Thymus (tissue), 11 donors: Measurements from ENCODE around the gene ANKRD65. TPM values are rescaled to one million over a fixed set of nuclear protein-coding genes. Genes with fewer than 3 reads are reported as not detected.

ENCODE experiments used
- DNase-seq, 9 donors: peaks; one replicate each; pipeline ENCODE4 v3.0.0-alpha.2; 2013; ENCODE audit warnings: low spot score in 9 of 9, low read depth in 6 of 9, missing footprints in 1 of 9
- H3K27ac ChIP-seq, 2 donors: one replicate each; pipeline ENCODE4 v1.5.1; 2013; ENCODE audit warnings: control low read depth in 1 of 2, low read depth in 1 of 2, low read length in 1 of 2, mild to moderate bottlenecking in 1 of 2, moderate library complexity in 1 of 2
- H3K27me3 ChIP-seq, 2 donors: one replicate each; pipeline ENCODE4 v1.5.1; 2013; ENCODE audit warnings: low read length in 1 of 2; ENCODE audit not compliant: control insufficient read depth in 2 of 2, insufficient read depth in 1 of 2
- H3K36me3 ChIP-seq, 2 donors: one replicate each; pipeline ENCODE4 v1.5.1; 2013; ENCODE audit warnings: low read length in 1 of 2, mild to moderate bottlenecking in 1 of 2, moderate library complexity in 1 of 2; ENCODE audit not compliant: control insufficient read depth in 2 of 2, insufficient read depth in 2 of 2
- H3K4me1 ChIP-seq, 2 donors: one replicate each; pipeline ENCODE4 v1.5.1; 2013; ENCODE audit warnings: low read length in 2 of 2; ENCODE audit not compliant: control insufficient read depth in 2 of 2, insufficient read depth in 2 of 2
- H3K4me3 ChIP-seq, 2 donors: one replicate each; pipeline ENCODE4 v1.5.1; 2013; ENCODE audit warnings: low read length in 2 of 2, control low read depth in 1 of 2, mild to moderate bottlenecking in 1 of 2
- H3K9me3 ChIP-seq, 2 donors: one replicate each; pipeline ENCODE4 v1.5.1; 2013; ENCODE audit warnings: low read length in 1 of 2, mild to moderate bottlenecking in 1 of 2; ENCODE audit not compliant: control insufficient read depth in 2 of 2, insufficient read depth in 1 of 2
- WGBS: extraction: QIAGEN DNeasy Blood & Tissue Kit; methylation state at CpG from one replicate; pipeline ENCODE4 v1.1.7; 2013; 5-methylcytosine and 5-hydroxymethylcytosine counted together
- polyA plus RNA-seq: library from polyadenylated mRNA; stranded (reverse); fragments of 200-250 nt; gene quantifications from one replicate; pipeline ENCODE4 v1.2.3, GENCODE V29; 2013
- total RNA-seq: library from RNA; stranded (reverse); fragments of 120-200 nt; gene quantifications from one replicate; pipeline ENCODE4 v1.2.4, GENCODE V29; 2013
- donor health status: healthy.

The ANKRD65 gene
- total and polyA plus RNA-seq, 2 donors, result 7.9 to 16.0 TPM

DNA sequence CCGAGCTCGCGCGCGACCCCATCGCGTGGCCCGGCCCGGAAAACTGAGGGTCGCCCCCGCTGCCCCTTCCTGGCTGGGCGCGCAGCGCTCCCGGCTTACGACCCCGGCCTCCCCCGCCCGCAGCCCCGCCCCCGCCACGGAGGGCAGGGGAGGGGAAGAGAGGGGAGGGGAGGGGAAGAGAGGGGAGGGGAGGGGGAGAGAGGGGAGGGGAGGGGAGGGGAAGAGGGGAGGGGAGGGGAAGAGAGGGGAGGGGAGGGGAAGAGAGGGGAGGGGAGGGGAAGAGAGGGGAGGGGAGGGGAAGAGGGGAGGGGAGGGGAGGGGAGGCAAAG lies 6.7 kb upstream of the ANKRD65 start:
- 4% methylated on average over 22 of the region's 22 CpGs for WGBS
- Histone ChIP-seq H3K36me3 (no peaks in the 10 kb centered on the region), H3K9me3 (peaks cover 1 to 4% of the 10 kb centered on the region in 2 donors), H3K4me1 (peaks cover 8 to 28% of the 10 kb centered on the region in 2 donors), H3K27ac (no peak overlapping the region), H3K27me3 (peaks cover 0 to 75% of the 10 kb centered on the region in 2 donors), H3K4me3 (peak overlapping the region in 1 of 2 donors; percentile 32)
- no peak for DNase-seq

DNA sequence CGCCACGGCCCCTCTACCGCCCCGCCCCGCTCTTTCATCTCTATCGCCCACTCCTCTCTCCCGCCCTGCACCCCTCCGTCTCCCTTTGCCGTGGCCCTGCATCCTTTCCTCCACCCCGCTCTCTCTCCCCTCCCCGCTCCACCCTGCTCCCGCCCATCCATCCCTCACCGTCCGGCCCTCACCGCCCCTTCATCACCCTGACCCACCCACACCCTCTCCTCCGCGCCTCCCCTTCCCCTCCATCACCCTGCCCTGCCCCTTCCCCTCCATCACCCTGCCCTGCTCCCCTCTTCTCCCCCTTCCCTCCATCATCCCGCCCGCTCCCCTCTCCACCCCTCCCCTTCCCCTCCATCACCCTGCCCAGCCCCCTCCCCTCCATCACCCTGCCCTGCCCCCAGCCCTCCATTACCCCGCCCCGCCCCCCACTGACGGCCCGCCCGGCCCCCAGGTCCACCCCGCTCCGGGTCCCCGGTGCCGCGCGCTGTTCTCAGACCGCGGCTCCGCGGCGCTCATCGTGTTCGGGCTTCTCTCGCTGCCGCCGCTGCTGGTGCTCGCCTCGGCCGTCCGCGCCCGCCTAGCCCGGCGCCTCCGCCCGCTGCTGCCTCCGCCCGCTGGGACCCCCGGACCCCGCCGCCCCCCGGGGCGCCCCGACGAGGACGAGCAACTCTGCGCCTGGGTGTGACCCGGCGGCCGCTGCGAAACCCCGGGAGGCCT lies 6.2 kb upstream of the ANKRD65 start:
- H3K4me3 ChIP-seq, result peak overlapping the region in 1 of 2 donors; percentile 32
- H3K9me3 ChIP-seq, result peaks cover 1 to 4% of the 10 kb centered on the region in 2 donors
- no peak overlapping the region for H3K27ac ChIP-seq
- no peak for DNase-seq
- no peaks in the 10 kb centered on the region for H3K36me3 ChIP-seq
- WGBS, result 8% methylated on average over 66 of the region's 66 CpGs
- peaks cover 8 to 33% of the 10 kb centered on the region in 2 donors for H3K4me1 ChIP-seq
- H3K27me3 ChIP-seq, result peaks cover 3 to 75% of the 10 kb centered on the region in 2 donors

DNA sequence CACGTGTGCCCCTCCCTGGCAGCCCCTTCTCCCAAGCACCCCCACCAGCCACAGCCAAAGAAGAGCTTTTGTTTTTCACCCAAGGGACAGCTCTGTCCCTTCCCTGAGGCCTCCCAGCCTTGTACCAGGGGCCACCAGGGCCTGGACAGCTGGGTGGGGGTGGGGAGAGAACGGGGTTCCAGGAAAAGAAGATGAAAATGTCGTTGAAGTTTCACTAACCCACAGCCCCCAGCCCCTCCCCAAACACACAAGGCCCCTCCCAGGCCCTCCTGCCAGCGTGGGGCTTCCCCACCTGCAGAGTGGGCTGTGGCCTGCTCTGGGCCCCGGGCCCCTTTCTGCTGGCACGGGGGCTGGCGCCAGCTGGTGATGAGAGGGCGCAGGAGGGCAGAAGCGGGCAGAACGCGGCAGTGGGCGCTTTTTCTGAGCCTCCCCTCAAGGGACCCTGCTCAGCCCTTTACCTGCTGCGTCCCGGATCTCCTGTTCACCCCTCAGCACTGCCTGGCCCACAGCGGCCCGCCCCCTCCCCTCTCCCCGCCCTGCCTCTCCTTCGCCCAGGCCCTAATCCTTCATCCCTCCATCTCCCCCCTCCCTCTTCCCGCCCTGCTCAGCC lies 5.5 kb upstream of the ANKRD65 start:
- Histone ChIP-seq H3K4me3 (no peak overlapping the region), H3K9me3 (peaks cover 1 to 4% of the 10 kb centered on the region in 2 donors), H3K36me3 (no peaks in the 10 kb centered on the region), H3K27me3 (peaks cover 3 to 75% of the 10 kb centered on the region in 2 donors), H3K27ac (peak overlapping the region in 1 of 2 donors; percentile 18), H3K4me1 (peaks cover 8 to 30% of the 10 kb centered on the region in 2 donors)
- DNase-seq, result peak in 1 of 9 donors; percentile 55
- WGBS, result 14% methylated on average over 19 of the region's 19 CpGs

DNA sequence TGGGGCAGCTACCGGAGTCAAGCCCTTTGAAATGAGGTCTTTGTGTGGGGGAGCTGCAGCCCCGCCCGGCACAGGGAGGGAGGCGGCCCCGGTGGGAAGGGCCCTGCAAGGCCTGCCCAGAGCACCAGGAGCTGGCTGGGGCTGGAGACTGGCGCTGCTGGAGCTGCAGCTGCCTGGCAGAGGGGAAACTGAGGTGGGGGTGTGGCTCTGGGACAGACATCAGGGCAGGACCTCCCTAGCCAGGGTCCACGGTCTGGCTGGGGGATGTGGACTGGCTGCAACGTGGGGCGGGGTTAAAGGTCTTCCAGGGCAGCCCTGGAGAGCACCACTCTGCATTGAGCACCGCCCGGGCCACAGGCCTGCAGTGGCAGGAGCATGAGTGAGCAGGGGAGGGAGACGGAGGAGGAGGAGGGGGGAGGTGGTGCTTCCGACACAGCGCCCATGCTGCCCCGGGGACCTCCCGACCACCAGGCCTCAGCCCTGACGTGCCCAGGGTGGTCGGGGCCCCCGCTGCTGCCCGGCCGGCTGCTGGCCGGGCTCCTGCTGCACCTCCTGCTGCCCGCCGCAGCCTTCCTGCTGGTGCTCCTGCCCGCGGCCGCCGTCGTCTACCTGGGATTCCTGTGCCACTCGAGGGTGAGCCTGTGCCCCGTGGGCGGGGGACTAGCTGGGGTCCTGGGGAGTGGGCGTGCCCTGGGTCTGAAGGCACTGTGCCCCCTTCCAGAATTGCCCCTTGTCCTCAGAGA lies 4.8 kb upstream of the ANKRD65 start:
- peaks cover 6 to 76% of the 10 kb centered on the region in 2 donors for H3K27me3 ChIP-seq
- 47% methylated on average over 33 of the region's 33 CpGs for WGBS

GRCh38 chr1:1425426-1425752 lies 4.3 kb upstream of the ANKRD65 start:
- no peak for DNase-seq
- H3K27ac ChIP-seq, result no peak overlapping the region
- H3K4me3 ChIP-seq, result no peak overlapping the region
- no peaks in the 10 kb centered on the region for H3K36me3 ChIP-seq
- H3K9me3 ChIP-seq, result peaks cover 1 to 4% of the 10 kb centered on the region in 2 donors
- H3K4me1 ChIP-seq, result peaks cover 8 to 33% of the 10 kb centered on the region in 2 donors
- peaks cover 12 to 76% of the 10 kb centered on the region in 2 donors for H3K27me3 ChIP-seq
- 85% methylated on average over 12 of the region's 12 CpGs for WGBS

More for the DNA sequence above, 4.8 kb upstream of the ANKRD65 start:
- H3K27ac ChIP-seq, result no peak overlapping the region
- DNase-seq, result peak in 1 of 9 donors; percentile 31
- no peaks in the 10 kb centered on the region for H3K36me3 ChIP-seq
- peaks cover 8 to 36% of the 10 kb centered on the region in 2 donors for H3K4me1 ChIP-seq
- H3K9me3 ChIP-seq, result peaks cover 1 to 4% of the 10 kb centered on the region in 2 donors
- H3K4me3 ChIP-seq, result no peak overlapping the region

GRCh38 chr1:1424707-1425106 lies 3.6 kb upstream of the ANKRD65 start:
- 89% methylated on average over 15 of the region's 15 CpGs for WGBS
- no peak for DNase-seq
- peaks cover 19 to 71% of the 10 kb centered on the region in 2 donors for H3K27me3 ChIP-seq
- no peak overlapping the region for H3K4me3 ChIP-seq
- H3K9me3 ChIP-seq, result peaks cover 1 to 4% of the 10 kb centered on the region in 2 donors
- no peaks in the 10 kb centered on the region for H3K36me3 ChIP-seq
- no peak overlapping the region for H3K27ac ChIP-seq
- peaks cover 8 to 33% of the 10 kb centered on the region in 2 donors for H3K4me1 ChIP-seq

- Histone ChIP-seq H3K27me3 (peaks cover 24 to 71% of the 10 kb centered on the region in 2 donors), H3K27ac (no peak overlapping the region), H3K9me3 (peaks cover under 1 to 3% of the 10 kb centered on the region in 2 donors), H3K36me3 (no peaks in the 10 kb centered on the region), H3K4me3 (no peak overlapping the region), H3K4me1 (peaks cover 8 to 33% of the 10 kb centered on the region in 2 donors)
- no peak for DNase-seq
- 89% methylated on average over 7 of the region's 7 CpGs for WGBS
Observed at GRCh38 chr1:1423245-1423597, 2.1 kb upstream of the ANKRD65 start.

- H3K4me1 ChIP-seq, result peaks cover 8 to 33% of the 10 kb centered on the region in 2 donors
- 71% methylated on average over 29 of the region's 29 CpGs for WGBS
- no peak for DNase-seq
Observed at GRCh38 chr1:1422465-1423244, 1.6 kb upstream of the ANKRD65 start.

More at GRCh38 chr1:1422465-1423244, 1.6 kb upstream of the ANKRD65 start:
- Histone ChIP-seq H3K27me3 (peaks cover 24 to 72% of the 10 kb centered on the region in 2 donors), H3K36me3 (no peaks in the 10 kb centered on the region), H3K27ac (no peak overlapping the region), H3K9me3 (no peaks in the 10 kb centered on the region), H3K4me3 (no peak overlapping the region)
